Activated T-cell treated with anti-CD3 and anti-CD28 coated beads for 48 hours (primary cell): Measurements from ENCODE around the gene PEX13.

Source experiments
- DNase-seq: peaks from one replicate; pipeline ENCODE4 v3.0.0-alpha.2; 2020; ENCODE audit warnings: low read depth

Gene PEX13

GRCh38 chr2:61065714-61066709 lies 48.5 kb downstream of the PEX13 start, which contains the start of gene SANBR:
SANBR (plus strand) TSS chr2:61065871; CDS start chr2:61070351, 4,480 bp downstream.
- peak; percentile 84 for DNase-seq

- DNase-seq, result no peak
Measured at GRCh38 chr2:61074100-61074499, 56.6 kb downstream of the PEX13 start.

GRCh38 chr2:61085883-61086282 lies 68.4 kb downstream of the PEX13 start:
- DNase-seq, result no peak

GRCh38 chr2:61089797-61090196 lies 72.3 kb downstream of the PEX13 start:
- DNase-seq, result no peak

- DNase-seq, result no peak
Measured at GRCh38 chr2:61090386-61090921, 72.9 kb downstream of the PEX13 start.

GRCh38 chr2:61091485-61091884 lies 74.0 kb downstream of the PEX13 start:
- DNase-seq, result no peak

GRCh38 chr2:61096438-61096837 lies 78.9 kb downstream of the PEX13 start:
- no peak for DNase-seq

GRCh38 chr2:61100801-61101200 lies 83.3 kb downstream of the PEX13 start:
- DNase-seq, result no peak
